Subcutaneous abdominal adipose tissue (tissue), 5 donors: ENCODE data around the gene CCDC187.

ENCODE experiments used
- H3K27ac ChIP-seq: one replicate; pipeline ENCODE4 v1.7.0; 2013; ENCODE audit warnings: low read depth, mild to moderate bottlenecking, inconsistent platforms, low read length, moderate library complexity
- H3K27me3 ChIP-seq, 5 donors: one replicate each; pipeline ENCODE4 v1.7.0; 2013; ENCODE audit warnings: low read length in 5 of 5, inconsistent platforms in 1 of 5; ENCODE audit not compliant: control insufficient read depth in 5 of 5, insufficient read depth in 4 of 5
- H3K36me3 ChIP-seq, 5 donors: one replicate each; pipeline ENCODE4 v1.7.0; 2013; ENCODE audit warnings: low read length in 5 of 5; ENCODE audit not compliant: control insufficient read depth in 5 of 5, insufficient read depth in 5 of 5
- H3K4me1 ChIP-seq, 5 donors: one replicate each; pipeline ENCODE4 v1.7.0; 2013; ENCODE audit warnings: low read length in 5 of 5, mild to moderate bottlenecking in 3 of 5, moderate library complexity in 1 of 5; ENCODE audit not compliant: control insufficient read depth in 5 of 5, insufficient read depth in 5 of 5
- H3K4me3 ChIP-seq, 5 donors: one replicate each; pipeline ENCODE4 v1.7.0; 2013; ENCODE audit warnings: low read length in 5 of 5, low read depth in 1 of 5
- H3K9ac ChIP-seq, 5 donors: one replicate each; pipeline ENCODE4 v1.7.0; 2013; ENCODE audit warnings: low read length in 5 of 5, mild to moderate bottlenecking in 4 of 5, moderate library complexity in 3 of 5
- H3K9me3 ChIP-seq, 5 donors: one replicate each; pipeline ENCODE4 v1.7.0; 2013; ENCODE audit warnings: low read length in 5 of 5; ENCODE audit not compliant: control insufficient read depth in 5 of 5
- donor health status: healthy.
- donor health status: healthy.
- donor health status: healthy.
- donor health status: healthy.
- donor health status: healthy.

The CCDC187 gene

GRCh38 chr9:136293476-136294077 lies 10.3 kb downstream of the CCDC187 start:
- Histone ChIP-seq H3K27me3 (peaks cover 7 to 17% (median 15%) of the 10 kb centered on the region in 5 donors), H3K9ac (no peak overlapping the region), H3K27ac (no peak overlapping the region), H3K4me3 (no peak overlapping the region), H3K4me1 (peaks cover 0 to 11% (median 3%) of the 10 kb centered on the region in 5 donors), H3K36me3 (no peaks in the 10 kb centered on the region), H3K9me3 (peaks cover 0 to 7% (median 0%) of the 10 kb centered on the region in 5 donors)

DNA sequence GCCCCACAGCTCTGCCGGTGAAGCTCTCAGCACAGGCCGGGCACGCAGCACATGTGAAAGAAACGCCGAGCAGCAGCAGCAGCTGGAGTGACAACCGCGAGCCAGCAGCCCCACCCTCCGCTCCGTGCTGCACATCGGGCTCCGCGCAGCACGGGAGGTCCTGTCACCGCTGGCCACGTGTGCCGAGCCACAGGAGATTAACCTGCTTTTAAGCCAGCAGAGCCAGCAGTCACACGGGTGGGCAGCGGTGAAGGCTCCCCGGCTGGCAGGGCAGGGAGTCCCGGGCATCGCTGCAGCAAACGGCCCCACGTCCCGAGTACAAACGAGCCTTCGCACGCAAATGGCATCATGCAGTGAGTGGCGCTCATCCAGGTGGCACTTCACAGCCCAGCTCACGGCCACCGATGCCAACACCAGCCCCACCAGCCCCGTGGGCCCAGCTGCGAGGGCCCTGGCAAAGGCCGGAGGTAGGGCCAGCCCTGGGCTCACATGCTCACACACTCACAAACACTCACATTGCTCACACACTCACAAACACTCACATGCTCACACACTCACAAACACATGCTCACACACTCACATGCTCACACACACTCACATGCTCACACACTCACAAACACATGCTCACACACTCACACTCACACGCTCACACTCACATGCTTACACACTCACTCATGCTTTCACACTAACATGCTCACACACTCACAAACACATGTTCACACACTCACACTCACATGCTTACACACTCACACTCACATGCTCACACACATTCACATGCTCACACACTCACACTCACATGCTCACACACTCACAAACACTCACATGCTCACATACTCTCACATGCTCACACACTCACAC lies 11.1 kb downstream of the CCDC187 start:
- Histone ChIP-seq H3K4me3 (no peak overlapping the region), H3K4me1 (peaks cover 0 to 11% (median 3%) of the 10 kb centered on the region in 5 donors), H3K27me3 (peaks cover 10 to 22% (median 15%) of the 10 kb centered on the region in 5 donors), H3K9ac (no peak overlapping the region), H3K27ac (no peak overlapping the region), H3K36me3 (no peaks in the 10 kb centered on the region), H3K9me3 (peaks cover 0 to 7% (median 0%) of the 10 kb centered on the region in 5 donors)

GRCh38 chr9:136292026-136292538 lies 11.8 kb downstream of the CCDC187 start:
- H3K9ac ChIP-seq, result no peak overlapping the region
- H3K9me3 ChIP-seq, result peaks cover 0 to 7% (median 0%) of the 10 kb centered on the region in 5 donors
- H3K36me3 ChIP-seq, result no peaks in the 10 kb centered on the region
- H3K4me1 ChIP-seq, result peaks cover 0 to 7% (median 2%) of the 10 kb centered on the region in 5 donors
- peaks cover 10 to 27% (median 17%) of the 10 kb centered on the region in 5 donors for H3K27me3 ChIP-seq
- H3K4me3 ChIP-seq, result no peak overlapping the region
- no peak overlapping the region for H3K27ac ChIP-seq

- peaks cover 0 to 7% (median 0%) of the 10 kb centered on the region in 5 donors for H3K9me3 ChIP-seq
- H3K27ac ChIP-seq, result no peak overlapping the region
- peaks cover 10 to 28% (median 17%) of the 10 kb centered on the region in 5 donors for H3K27me3 ChIP-seq
- H3K4me1 ChIP-seq, result peaks cover 0 to 2% (median 0%) of the 10 kb centered on the region in 5 donors
- H3K4me3 ChIP-seq, result no peak overlapping the region
- no peaks in the 10 kb centered on the region for H3K36me3 ChIP-seq
- H3K9ac ChIP-seq, result no peak overlapping the region
Observed at GRCh38 chr9:136291306-136292025, 12.4 kb downstream of the CCDC187 start.

DNA sequence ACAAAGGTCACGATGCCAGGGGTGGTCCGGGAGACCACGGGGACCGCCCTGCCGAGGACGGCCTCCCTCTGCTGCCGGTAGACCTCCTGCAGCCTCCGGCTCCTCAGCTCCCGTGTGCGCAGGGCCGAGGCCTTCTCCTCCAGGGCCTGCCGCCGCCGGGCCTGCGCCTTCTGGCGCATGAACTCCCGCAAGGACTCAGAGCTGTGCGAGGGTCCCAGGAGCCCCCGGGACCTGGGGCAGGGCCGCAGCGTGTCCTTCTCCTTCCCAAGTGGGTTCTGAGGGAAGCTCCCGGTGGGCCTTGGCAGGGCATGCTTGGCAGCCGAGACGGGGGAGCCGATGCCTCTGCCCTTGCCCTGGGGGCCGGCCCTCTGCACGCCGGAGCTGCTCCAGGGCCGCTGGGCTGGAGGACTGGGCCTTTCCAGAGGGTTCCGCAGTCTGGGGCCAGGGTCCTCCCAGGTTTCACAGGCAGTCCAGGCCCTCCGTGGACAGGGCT lies 13.3 kb downstream of the CCDC187 start:
- Histone ChIP-seq H3K9me3 (peaks cover 0 to 7% (median 0%) of the 10 kb centered on the region in 5 donors), H3K9ac (no peak overlapping the region), H3K27me3 (peaks cover 11 to 27% (median 21%) of the 10 kb centered on the region in 5 donors), H3K4me1 (peaks cover 0 to 2% (median 0%) of the 10 kb centered on the region in 5 donors), H3K27ac (no peak overlapping the region), H3K36me3 (no peaks in the 10 kb centered on the region), H3K4me3 (no peak overlapping the region)

DNA sequence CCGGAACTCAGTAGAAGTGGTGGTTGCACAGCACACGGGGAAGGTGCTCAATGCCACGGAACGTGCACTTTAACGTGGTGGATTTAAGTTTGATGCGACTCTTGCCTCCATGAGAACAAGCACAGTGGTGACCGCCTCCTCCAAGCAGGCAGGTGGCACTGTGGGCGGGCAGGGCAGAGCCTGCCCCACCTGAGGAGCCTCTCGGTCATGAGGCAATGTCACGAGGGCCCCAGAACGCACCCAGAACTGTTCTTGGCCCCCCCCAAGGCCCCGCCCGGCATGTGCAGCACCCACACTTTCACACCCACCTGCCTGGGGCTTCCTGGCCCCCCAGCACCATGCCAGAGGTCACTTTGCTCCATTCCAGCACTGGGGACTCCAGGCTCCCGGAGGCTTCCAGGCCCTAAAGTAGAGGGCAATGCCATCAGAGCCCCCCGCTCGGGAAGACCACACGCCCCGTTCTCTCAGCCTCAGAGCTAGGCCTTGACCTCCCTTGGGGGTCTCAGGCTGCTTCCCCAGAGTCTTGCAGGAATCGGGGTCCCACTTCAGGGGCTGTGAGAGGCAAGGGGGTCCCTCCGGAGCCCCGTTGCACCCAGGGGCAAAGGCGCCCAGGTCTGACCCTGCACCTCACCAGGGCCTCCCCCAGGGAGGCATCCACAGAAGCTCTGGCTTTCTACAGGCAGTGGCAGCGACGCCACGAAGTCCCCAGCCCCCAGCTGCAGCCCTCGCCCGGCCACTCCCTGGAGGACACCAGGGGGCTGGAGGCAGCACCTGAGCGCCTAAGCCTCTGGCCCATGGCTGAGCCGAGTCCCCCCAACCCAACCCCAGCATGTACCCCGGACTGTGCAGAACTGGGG lies 14.0 kb downstream of the CCDC187 start:
- Histone ChIP-seq H3K36me3 (no peaks in the 10 kb centered on the region), H3K27me3 (peaks cover 14 to 32% (median 25%) of the 10 kb centered on the region in 5 donors), H3K4me1 (peaks cover 0 to 2% (median 0%) of the 10 kb centered on the region in 5 donors), H3K9me3 (peaks cover 0 to 7% (median 0%) of the 10 kb centered on the region in 5 donors), H3K9ac (no peak overlapping the region), H3K4me3 (no peak overlapping the region), H3K27ac (no peak overlapping the region)

DNA sequence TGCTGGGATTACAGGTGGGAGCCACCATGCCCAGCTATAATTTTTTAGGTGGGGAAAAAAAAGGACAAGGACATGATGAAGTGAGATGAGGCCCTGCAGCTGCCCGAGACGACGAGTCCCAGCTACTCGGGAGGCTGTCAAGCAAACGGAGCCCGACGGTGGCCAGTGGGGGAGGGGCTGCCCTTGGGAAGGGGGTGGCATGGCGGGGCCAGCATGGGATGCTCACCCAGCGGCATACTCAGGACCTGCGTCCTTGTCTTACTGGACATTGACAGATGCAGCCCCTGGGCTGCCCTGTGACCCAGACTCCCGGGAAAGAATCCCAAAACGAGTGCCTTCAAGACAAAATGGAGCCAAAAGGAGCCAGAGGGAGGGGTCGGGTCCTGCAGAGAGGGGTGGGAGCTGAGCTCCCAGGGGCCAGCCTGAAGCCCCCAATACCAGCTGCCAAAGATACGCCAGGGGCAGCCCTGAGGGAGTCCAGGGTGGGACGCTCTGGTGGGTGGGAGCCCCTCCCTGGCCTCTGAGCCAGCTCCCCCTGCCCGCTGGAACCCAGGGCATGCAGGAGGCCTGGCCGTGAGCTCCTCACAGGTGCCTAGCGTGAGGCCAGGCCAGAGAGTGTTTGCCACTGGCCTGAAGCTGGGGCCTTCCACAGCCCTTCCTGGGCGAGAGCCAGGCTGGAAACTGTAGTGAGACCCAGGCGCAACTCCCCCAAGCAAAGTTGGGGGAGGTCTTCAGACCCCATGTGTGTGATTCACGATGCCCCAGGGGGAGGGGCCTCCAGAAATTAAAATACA lies 15.7 kb downstream of the CCDC187 start:
- Histone ChIP-seq H3K27ac (no peak overlapping the region), H3K4me3 (no peak overlapping the region), H3K27me3 (peaks cover 14 to 36% (median 32%) of the 10 kb centered on the region in 5 donors), H3K9me3 (peaks cover 0 to under 1% (median 0%) of the 10 kb centered on the region in 5 donors), H3K36me3 (no peaks in the 10 kb centered on the region), H3K9ac (no peak overlapping the region), H3K4me1 (peaks cover 1 to 9% (median 5%) of the 10 kb centered on the region in 5 donors)

GRCh38 chr9:136286987-136287379 lies 16.9 kb downstream of the CCDC187 start:
- peaks cover 0 to 10% (median 7%) of the 10 kb centered on the region in 5 donors for H3K4me1 ChIP-seq
- no peaks in the 10 kb centered on the region for H3K9me3 ChIP-seq
- H3K27ac ChIP-seq, result no peak overlapping the region
- no peak overlapping the region for H3K9ac ChIP-seq
- peaks cover 14 to 40% (median 36%) of the 10 kb centered on the region in 5 donors for H3K27me3 ChIP-seq
- H3K4me3 ChIP-seq, result no peak overlapping the region
- H3K36me3 ChIP-seq, result no peaks in the 10 kb centered on the region
